SKM-1 treated with dmso at 0.1 percent for 144 hours (cell line): ENCODE measurements around the gene NPAS3.

Experiments used
- DNase-seq: peaks from one replicate; lab custom pipeline; 2025; ENCODE audit not compliant: unreplicated experiment; lab: John Stamatoyannopoulos, UW

NPAS3 gene

DNA sequence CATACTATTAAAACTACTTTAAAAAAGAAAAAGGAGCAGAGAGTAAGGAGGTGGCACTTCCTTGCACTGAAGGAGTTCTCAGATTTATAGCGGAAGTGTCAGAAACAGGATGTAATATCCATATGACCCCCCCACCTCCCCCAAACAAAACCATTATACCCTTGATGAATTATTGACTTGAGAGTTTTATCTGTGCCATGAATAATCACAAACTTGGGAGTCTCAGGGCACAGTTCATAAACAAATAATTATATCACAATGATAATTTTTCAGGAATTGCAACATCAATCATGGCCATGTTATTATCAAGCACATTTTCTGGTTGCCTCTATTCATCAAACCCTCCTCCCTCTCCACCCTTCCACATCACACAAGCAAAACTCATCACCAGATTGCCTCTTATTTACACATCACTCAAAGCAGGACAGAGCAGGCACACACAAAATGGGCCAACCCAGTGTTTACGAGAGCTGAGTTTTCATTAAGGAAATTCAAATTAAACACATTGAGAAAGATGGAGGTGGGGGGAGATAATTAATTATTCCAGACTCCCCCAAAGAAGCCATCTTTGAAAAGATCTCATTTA, 870.8 kb downstream of the NPAS3 start:
- no peak for DNase-seq

DNA sequence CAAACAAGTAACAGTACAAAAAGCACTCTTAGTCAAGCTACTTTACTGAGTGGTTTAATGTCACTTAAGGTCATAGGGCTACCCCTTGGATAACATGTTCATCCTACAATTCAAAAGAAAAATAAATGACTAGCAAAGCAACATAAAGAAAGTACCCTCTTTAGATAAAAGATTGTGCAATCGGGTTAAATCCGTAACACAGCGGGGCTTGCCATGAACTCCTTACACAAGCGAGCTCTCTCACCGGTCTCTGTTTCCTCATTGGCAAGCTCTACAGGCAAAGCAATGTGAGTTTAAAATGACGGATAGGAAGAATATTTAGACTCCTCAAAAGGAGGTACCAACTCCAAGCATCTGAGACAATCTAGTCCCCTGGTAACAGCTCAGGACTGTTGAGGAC, 871.6 kb downstream of the NPAS3 start:
- no peak for DNase-seq

DNA sequence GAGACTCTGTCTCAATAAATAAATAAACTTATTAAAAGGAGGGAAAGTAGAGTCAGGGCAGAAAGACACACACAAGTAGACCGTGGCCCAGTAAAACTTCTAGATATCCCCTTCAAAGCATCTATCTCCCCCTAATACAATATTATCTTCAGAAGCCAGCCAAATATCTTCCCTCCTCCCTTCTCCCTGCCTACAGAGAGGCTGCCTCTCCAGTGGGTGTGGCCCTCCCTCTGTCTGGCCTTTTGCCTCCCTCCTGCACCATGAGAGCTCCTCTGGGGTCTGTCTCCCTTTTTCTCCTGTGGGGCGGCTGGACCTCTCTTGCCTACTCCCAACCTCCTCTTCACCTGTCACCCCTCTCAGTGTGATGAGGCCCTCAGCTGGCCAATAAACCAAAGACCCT, 873.0 kb downstream of the NPAS3 start:
- no peak for DNase-seq

DNA sequence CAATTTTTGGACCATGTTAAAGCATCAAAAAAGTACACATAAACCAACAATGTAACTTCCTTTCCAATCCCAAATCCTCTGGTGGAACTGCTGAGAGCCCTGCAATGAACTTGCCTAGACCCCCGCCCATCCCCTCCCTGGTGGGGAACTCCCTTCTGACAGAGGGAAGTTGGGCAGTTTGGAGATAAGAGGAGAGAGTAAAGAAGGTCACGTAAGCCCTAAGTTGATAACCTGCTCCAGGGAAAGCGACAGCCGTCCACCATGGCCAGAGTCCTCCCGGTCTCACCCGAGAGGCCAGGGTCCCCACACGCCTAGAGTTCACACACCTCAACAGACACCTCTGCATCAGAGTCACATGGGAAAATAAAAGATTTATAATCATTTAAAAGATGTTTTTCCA, 873.5 kb downstream of the NPAS3 start:
- no peak for DNase-seq

DNA sequence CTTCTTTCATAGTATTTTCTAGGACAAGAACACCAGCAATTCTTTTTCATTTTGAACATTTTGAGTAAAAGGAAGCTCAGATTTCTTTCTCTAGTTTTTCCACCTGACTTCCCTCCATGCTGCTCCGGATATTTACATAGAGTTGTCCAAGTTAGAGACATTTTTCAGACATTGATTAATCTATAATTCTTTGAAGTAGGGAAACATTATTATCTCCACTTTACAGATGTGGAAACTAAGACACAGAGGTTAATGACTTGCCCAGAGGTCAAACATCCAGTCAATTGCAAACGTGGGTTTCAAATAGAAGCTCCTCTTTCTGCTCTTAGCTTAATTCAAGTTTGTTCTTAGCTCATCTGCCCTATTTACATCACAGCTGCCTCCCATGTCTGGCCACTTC, 873.9 kb downstream of the NPAS3 start:
- no peak for DNase-seq

DNA sequence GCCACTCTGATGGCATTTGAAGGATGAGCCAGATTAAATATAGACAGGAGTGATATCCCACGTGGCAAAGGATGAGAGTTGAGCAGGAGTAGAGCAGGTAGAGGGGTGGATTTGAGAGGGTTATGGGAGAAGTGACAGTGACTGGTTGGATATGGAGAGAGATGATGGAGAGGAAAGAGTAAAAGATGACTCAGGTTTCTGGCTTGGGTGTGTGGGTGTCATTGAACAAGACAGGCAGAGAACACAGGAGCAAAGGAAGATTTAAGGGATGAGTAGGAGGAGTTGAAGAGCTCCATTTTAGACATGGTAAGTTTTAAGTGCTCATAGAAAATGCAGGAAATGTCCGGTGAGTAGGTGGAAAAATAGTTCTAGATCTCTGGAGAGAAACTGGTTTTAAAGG, 875.3 kb downstream of the NPAS3 start:
- no peak for DNase-seq

DNA sequence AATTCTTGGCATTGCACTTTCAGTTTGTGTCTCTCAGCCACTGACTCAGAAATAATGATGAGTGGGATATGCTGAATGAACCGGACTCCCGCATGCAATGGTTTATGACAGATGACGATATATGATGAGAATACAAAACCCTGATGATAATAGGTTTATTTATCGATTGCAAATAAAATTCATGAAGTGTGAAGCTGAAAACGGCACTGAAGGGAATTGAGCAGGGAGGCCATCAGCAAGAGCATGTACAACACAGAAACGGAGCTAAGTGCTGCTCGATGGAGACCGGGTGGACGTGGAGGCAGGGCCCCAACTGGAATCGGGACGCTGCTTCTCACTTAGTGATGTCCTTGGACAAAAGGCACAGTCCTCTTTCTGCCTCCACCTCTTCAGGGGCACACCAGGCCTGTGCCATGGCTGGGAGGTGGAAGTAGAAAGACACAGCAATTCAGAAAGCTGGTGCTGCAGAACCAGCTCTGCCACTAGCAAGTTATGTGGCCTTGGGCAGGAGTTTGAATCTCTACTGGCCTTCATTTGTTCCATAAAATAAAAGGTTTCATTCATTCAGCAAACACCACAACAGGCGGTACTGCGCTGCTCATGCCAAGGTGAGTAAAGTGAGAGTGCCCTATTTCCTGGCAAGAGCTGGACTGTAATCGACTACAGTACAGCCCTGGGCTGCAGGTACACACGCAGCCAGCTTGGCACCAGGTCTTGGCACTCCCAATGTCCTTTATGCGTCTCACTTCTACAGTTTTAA, 895.2 kb downstream of the NPAS3 start:
- no peak for DNase-seq

DNA sequence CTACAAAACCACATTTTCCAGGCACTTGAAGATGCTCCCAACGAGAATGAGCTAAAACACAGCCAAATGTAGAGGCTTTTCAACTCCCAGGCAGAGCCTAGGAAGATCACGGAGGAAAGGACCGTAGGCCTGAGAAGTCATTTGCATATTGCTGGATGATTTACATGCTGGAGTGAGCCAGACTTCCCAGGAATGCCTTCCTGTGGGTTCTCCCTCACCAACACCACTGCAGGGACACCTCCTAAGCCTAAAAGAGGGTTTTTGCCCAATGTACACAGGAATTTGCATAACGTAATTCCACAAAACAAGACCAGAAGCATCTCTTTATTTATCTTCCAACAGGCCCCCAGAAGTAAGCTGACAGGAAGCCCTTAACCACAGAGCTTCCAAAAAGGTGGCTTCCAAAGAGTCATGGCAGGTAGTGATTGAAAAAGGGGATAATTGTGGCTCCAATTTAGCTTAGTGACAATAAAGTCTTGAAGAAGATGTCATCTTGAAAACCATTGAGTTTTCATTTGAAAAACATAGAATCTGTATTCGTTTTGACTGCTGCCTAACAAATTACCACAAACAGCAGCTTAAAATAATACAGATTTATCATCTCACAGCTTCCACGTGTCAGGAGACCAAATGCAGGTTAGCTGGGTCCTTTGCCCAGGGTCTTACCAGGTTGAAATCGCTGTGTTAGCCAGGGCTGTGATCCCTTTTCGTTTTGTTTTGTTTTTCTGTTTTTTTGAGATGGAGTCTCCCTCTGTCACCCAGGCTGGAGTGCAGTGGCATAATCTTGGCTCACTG, 896.0 kb downstream of the NPAS3 start:
- DNase-seq = no peak

DNA sequence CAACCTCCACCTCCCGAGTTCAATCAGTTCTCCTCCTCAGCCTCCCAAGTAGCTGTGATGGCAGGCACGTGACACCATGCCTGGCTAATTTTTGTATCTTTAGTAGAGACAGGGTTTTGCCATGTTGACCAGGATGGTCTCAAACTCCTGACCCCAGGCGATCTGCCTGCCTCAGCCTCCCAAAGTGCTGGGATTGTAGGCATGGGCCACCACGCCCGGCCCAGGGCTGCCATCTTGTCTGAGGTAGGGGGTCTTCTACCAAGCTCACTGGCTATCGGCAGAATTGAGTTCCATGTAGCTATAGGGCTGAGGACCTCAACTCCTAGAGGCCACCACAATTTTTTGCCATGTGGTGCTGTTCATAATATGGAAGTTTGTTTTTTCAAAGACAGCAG, 896.6 kb downstream of the NPAS3 start:
- no peak for DNase-seq

DNA sequence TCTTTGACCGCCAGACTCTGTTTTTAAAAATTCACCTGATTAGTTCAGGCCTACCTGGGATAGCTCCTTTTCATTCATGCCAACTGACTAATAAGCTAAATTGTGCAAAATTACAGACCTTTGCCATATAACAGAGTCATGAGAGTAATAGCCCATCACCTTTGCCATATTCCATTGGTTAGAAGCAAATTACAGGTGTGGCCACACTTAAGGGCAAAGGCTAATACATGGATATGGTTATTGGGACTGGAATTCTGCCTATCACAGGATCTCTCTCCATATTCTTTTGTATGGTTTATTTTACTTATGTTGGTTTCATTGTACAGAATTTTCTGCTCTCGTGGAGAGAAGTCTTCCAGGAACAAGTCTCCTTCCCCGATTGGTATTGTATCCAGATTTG, 897.0 kb downstream of the NPAS3 start:
- no peak for DNase-seq

DNA sequence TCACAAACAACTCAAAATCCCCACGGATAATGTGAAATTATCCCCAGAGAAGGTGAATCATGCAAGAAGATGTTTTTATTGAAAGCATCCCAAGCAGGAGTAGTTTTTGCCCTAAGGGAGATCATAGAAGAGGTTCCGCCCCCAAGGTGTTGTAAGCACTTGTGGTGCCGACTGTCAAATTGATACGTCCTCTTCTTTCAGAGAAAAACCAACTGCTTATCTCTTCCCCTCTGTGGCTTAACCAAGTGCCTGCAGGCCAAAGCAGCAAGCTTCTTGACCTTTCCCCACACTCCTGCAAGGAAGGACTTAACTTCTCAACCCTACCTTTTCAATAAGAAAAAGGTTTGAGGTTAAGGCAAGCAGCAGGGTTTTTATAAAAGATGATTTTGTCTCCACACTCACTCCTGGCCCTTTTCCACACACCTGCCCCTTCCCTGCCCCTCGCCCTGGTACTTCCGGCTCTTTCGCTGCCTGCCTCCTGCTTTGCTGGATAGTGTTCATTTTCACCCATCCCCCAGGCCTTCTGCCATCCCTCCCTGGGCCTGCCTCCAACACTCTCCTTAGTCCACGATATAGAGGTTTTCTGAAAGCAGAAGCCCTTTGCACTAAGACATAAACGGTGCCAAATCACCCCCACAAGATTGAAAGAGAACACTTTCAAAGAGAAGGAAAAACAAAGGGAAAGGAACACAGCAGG, 897.7 kb downstream of the NPAS3 start:
- peak; percentile 14 for DNase-seq

DNA sequence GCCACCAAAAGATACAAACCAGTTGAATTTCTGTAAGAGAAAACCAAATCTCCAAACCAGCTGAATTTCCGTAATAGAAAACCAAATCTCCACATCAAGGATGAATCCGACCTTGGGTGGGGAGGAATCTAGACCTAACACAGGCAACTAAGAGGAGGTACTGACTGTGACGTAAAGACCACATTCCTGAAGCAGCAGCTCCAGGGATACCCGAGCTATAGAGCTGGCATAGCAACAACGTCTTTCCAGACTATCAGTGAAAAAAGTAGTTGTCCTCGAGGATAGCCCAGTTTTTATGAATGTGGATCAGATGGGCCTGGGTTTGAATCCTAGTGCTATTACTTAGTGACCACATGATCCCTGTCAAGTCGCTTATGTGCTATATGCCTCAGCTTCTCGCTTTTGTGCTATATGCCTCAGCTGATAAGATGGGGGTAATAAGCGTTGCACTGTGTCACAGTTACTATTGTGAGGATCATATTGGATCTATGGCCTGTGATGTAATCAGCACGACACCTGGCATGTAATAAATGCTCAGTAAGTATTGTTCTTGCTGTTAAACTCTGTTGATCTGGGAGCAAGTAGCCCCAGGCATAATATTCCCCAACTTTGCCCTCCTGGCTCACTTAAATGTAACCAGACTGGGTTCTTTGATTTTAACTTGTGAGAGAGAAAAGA, 898.4 kb downstream of the NPAS3 start:
- DNase-seq = no peak

DNA sequence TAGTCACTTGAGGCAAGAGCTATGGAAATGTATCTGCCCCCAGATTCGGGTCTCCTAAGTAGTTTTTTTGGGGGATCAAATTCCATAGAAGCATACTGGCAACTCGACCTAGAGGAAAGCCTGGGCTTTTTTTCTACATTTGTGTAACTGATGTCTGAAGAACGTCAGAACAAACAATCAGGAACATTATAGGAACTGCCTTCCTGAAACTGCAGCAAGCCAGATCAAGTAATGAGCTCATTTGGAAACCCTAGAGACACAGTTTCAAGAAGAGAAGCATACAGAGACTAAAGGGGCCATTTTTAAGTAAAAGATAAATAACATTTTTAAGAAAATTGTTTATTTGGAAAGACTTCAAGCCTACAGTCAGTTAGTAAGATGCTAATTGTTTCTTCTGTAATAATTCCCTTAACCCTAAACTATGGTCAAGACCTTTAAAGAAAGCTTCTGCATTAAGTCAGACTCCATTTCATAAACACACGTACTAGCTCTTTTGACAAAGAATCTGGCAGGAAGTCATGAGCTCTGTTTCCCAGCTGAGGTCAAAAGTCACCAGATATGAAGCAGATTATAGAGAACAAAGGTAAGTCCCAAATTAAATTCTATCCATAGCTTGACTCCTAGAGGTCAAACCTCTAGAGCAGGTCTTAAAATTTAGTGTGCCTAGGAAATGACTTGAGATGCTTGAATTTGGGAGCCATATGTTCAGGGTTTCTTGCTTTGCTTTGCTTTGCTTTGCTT, 899.4 kb downstream of the NPAS3 start:
- DNase-seq = no peak

DNA sequence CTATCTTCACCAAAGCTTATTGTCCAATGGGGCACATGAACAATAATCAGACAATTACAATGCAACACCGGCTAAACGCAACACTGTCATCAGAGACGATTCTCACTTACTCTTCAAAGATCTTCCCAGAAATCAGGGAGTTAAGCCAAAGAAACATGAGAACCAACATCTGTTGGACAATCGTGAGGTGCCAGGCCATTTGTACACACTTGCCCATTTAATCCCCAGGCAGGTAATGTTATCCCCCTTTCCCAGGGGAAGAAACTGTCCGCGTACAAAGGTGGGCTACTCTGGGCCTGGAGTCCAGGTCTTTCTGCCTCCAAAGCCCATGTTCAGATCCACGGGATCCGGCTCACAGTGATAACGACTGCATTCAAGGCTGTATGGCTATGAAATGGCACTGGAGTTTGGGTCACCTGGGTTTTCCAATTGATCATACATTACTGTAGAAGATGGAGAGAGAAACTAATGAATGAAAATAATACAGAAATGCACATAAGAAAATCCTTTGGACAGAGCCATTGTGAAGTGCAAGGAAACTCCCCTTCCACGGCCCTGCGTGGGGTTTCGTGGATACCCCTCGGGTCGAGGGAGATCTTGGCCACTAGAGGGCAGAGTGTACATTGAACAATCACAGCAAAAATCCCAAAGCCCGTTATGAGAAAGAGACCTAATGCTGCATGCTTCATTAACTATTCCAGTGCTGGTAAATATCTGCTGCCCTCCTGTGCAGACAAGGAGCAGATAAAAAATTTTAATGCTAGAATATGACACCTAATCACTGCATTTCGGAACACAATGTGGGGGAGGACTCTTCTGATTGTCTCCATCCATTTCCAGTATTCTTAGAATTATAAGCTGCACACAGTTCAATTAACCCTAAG, 900.8 kb downstream of the NPAS3 start:
- peak; percentile 11 for DNase-seq

DNA sequence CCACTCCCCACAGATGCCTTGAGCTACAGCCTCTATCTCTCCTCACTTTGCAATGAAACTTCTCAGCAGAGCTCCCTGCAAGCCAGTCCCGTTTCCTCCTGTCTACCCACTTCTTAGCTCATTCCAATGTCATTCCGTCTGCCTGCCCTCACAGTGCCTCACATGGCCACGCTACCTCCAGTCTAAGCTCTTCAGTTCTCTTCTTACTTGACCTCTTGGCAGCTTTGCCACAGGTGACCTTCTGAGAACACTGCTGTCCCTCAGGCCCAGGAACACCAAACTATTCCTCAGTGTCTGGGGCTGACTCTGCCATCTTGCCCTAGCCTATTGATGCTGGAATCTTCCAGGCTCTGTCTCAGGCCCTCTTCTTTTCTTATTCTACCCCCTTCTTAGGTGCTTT, 902.1 kb downstream of the NPAS3 start:
- no peak for DNase-seq

DNA sequence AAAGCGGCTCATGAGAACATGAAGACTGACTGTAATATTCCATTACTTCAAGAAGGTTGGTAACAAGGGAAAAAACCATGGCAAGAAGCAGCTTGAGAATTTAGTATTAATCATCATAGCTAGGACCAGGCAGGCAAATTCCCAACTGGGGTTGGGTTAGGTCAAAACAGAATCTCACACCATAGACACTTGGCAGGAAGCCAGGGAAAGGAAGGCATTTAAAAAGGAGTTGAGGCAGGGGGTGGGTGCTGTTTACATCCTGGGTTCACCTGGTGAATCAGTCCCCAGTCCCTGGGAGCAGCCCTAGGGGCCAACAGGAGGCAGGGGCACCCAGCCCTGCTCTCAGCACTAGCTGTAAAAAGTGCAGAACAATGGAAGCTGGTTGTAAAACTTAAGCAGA, 903.6 kb downstream of the NPAS3 start:
- no peak for DNase-seq

DNA sequence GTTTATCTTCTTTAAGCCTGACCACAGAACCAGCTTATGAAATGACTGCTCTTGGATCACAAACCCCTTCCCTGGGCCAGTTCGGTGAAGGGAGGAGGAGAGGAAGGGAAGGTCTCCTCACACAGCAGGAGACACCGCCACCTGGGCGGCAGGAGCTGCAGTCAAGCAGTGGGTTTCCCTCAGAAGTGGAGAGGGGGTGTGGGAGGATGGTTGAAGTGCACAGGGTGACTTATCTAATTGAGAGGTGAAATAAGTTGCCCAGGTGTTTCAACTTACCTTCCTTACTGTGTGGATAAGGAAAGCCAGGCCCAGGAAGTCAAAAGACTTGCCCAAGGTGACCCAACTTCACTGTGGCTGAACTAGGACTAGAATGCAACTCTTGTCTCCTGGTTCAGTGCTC, 905.4 kb downstream of the NPAS3 start:
- no peak for DNase-seq

DNA sequence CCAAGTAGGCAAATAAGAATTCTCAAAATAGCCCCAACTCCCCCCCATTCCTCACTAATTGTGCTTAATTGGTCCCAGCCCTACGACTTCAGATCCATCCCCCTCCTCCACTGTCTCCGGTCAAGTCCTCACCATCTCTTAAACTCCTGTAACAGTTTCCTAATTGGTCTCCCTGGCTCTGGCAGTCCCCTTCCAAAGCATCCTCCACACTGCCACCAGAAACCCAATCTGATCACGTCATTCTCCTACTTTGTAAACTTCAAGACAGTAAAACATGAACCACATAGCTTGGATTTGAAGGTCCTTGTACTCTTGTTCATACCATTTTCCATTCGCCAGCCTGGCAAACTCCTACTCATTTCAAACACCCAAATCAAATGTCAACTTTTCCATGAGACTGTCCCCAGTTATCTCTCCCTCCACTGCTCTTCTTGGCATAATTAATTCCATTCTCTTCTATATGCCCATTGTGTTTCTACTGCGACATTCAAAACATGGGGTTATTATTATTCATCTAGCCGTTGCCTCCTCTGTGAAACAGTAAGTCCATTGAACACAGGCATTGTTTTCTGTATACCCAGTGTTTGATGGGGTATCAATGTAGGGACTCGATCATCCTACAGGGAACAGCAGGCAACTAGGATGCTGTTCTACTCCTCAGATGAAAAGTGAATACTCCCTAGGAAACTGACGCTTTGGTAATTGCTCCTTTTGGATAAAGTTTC, 907.6 kb downstream of the NPAS3 start:
- no peak for DNase-seq

DNA sequence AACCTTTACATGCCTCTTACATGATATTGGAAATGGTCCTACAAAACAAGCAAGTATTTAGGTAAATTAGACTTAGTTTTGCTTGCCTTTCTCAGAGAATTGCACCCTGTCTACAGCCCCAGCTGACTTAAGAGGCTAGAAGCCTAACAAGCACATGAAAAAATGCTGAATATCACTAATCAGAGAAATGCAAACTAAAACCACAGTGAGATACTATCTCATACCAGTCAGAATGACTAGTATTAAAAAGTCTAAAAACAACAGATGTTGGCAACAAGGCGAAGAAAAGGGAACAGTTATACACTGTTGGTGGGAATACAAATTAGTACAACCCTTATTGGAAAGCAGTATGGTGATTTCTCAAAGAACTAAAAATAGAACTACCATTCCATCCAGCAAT, 908.4 kb downstream of the NPAS3 start:
- DNase-seq = no peak
